Measurements from ENCODE around the gene JMJD4.

GRCh38 chr1:227771771-227772170 is 36.7 kb upstream of the JMJD4 start:
- TF ChIP-seq CTCF (IDR thresholded peaks at IDR 0.05) (no peak), POLR2A (IDR thresholded peaks at IDR 0.05) (no peak)
